Endothelial cell (in vitro differentiated cells): Measurements from ENCODE around the gene ZCCHC8. TPM values are rescaled to one million over a fixed set of nuclear protein-coding genes. Genes with fewer than 3 reads are reported as not detected.

Experiments
- DNase-seq: peaks from one replicate; pipeline ENCODE4 v3.0.0; 2021; ENCODE audit warnings: low spot score
- H3K27ac Mint-ChIP-seq: one replicate; pipeline ENCODE4 v1.8.0; 2021; ENCODE audit warnings: mixed read lengths, inconsistent platforms; ENCODE audit not compliant: unreplicated experiment
- H3K27me3 Mint-ChIP-seq: one replicate; pipeline ENCODE4 v1.8.0; 2021; ENCODE audit warnings: mild to moderate bottlenecking, moderate library complexity, mixed read lengths, inconsistent platforms; ENCODE audit not compliant: unreplicated experiment
- H3K36me3 Mint-ChIP-seq: one replicate; pipeline ENCODE4 v1.8.0; 2021; ENCODE audit warnings: mild to moderate bottlenecking, low read depth, mixed read lengths, inconsistent platforms; ENCODE audit not compliant: unreplicated experiment
- H3K4me1 Mint-ChIP-seq: one replicate; pipeline ENCODE4 v1.8.0; 2021; ENCODE audit warnings: mild to moderate bottlenecking, mixed read lengths, inconsistent platforms; ENCODE audit not compliant: unreplicated experiment
- H3K4me3 Mint-ChIP-seq: one replicate; pipeline ENCODE4 v1.8.0; 2021; ENCODE audit warnings: mild to moderate bottlenecking, mixed read lengths, inconsistent platforms; ENCODE audit not compliant: unreplicated experiment
- H3K9me3 Mint-ChIP-seq: one replicate; pipeline ENCODE4 v1.8.0; 2021; ENCODE audit warnings: mixed read lengths, inconsistent platforms; ENCODE audit not compliant: unreplicated experiment
- CTCF ChIP-seq: fragments of 200-600 bp; sonication (generic); IDR thresholded peaks from one replicate; pipeline ENCODE4 v1.5.0; 2021; ENCODE audit warnings: antibody characterized with exemption; ENCODE audit not compliant: unreplicated experiment
- total RNA-seq: library from RNA; stranded (reverse); fragmentation: NEBNext Ultra II Directional; extraction: Animal tissue kit (Norgen Biotek cat#: 25700); gene quantifications from one replicate; pipeline ENCODE4 v1.2.1, GENCODE V29; 2021; ENCODE audit not compliant: unreplicated experiment

The ZCCHC8 gene
- total RNA-seq, 1 donor from 2014 or later: 18.6 TPM

GRCh38 chr12:122460061-122460460, 40.7 kb downstream of the ZCCHC8 start:
- DNase-seq: no peak
- Mint-ChIP-seq H3K4me1 (no peaks in the 10 kb centered on the region), H3K4me3 (no peak overlapping the region), H3K9me3 (no peaks in the 10 kb centered on the region), H3K36me3 (no peaks in the 10 kb centered on the region), H3K27me3 (no peaks in the 10 kb centered on the region), H3K27ac (no peak overlapping the region)
- no peak for TF ChIP-seq CTCF

- no peak overlapping the region for H3K27ac Mint-ChIP-seq
- no peaks in the 10 kb centered on the region for H3K27me3 Mint-ChIP-seq
- peaks cover 1% of the 10 kb centered on the region for H3K4me1 Mint-ChIP-seq
- no peak for TF ChIP-seq CTCF
- no peak overlapping the region for H3K4me3 Mint-ChIP-seq
- H3K9me3 Mint-ChIP-seq: no peaks in the 10 kb centered on the region
- no peak for DNase-seq
- H3K36me3 Mint-ChIP-seq: no peaks in the 10 kb centered on the region
Observed at GRCh38 chr12:122459211-122459610, 41.5 kb downstream of the ZCCHC8 start.

DNA sequence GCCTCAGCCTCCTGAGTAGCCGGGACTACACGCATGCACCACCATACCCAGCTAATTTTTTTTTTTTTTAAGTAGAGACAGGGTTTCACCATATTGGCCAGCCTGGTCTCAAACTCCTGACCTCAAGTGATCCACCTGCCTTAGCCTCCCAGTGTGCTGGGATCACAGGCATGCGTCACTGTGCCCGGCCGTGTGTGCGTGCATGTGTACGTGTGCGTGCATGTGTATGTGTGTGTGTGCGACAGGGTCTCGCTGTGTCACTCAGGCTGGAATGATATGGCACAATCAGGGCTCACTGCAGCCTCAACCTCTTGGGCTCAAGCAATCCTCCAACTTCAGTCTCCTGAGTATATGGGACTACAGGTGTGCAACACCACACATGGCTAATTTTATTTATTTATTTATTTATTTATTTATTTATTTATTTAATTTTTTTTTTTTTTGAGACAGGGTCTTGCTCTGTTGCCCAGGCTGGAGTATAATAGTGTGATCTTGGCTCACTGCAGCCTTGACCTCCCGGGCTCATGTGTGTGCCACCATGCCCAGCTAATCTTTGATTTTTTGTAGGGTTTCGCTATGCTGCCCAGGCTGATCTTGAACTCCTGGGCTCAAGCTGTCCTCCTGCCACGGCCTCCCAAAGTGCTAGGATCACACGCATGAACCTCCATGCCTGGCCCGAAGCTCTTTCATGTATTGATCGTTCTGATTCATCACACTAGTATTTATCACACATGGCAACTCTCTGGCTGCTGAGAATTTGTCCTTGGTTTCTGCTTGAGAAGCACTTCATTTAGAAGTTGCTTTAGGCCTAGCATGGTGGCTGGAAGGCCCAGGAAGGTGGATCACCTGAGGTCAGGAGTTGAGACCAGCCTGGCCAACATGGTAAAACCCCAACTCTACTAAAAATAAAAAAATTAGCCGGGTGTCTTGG, 42.4 kb downstream of the ZCCHC8 start:
- no peak overlapping the region for H3K27ac Mint-ChIP-seq
- TF ChIP-seq CTCF: no peak
- no peaks in the 10 kb centered on the region for H3K9me3 Mint-ChIP-seq
- no peaks in the 10 kb centered on the region for H3K36me3 Mint-ChIP-seq
- H3K27me3 Mint-ChIP-seq: peaks cover 2% of the 10 kb centered on the region
- no peak overlapping the region for H3K4me3 Mint-ChIP-seq
- DNase-seq: no peak
- peaks cover 6% of the 10 kb centered on the region for H3K4me1 Mint-ChIP-seq

GRCh38 chr12:122457627-122458026, 43.1 kb downstream of the ZCCHC8 start:
- Mint-ChIP-seq H3K9me3 (no peaks in the 10 kb centered on the region), H3K4me3 (no peak overlapping the region), H3K4me1 (peaks cover 12% of the 10 kb centered on the region), H3K27ac (no peak overlapping the region), H3K36me3 (no peaks in the 10 kb centered on the region), H3K27me3 (peaks cover 4% of the 10 kb centered on the region)
- no peak for TF ChIP-seq CTCF
- DNase-seq: no peak

- no peak for TF ChIP-seq CTCF
- H3K9me3 Mint-ChIP-seq: no peaks in the 10 kb centered on the region
- peaks cover 4% of the 10 kb centered on the region for H3K27me3 Mint-ChIP-seq
- peaks cover 15% of the 10 kb centered on the region for H3K4me1 Mint-ChIP-seq
- H3K36me3 Mint-ChIP-seq: no peaks in the 10 kb centered on the region
- no peak overlapping the region for H3K4me3 Mint-ChIP-seq
- no peak overlapping the region for H3K27ac Mint-ChIP-seq
- DNase-seq: no peak
Observed at GRCh38 chr12:122454739-122455138, 46.0 kb downstream of the ZCCHC8 start.
